NCI-H146 treated with DMSO at 0.1 percent for 48 hours (cell line): ENCODE results near the gene MAP3K4.

ENCODE experiments used
- DNase-seq: peaks from one replicate; lab custom pipeline; 2025; ENCODE audit not compliant: unreplicated experiment; lab: John Stamatoyannopoulos, UW

MAP3K4 gene

GRCh38 chr6:161035182-161035980 lies 43.8 kb downstream of the MAP3K4 start:
- DNase-seq: no peak

DNA sequence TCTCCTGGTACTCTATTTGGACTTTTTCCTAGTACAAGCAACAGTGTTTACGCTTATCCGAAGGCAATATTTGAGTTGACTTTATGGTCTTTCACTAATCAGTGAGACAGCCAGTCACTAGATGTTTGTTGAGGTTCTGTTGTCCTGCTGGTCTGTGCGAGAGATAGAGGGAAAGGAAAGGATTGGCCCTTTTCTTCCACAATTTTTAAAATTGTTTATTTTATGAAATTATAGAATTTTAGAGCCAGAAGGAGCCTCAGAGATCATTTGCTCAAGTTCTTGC lies 44.4 kb downstream of the MAP3K4 start:
- no peak for DNase-seq

DNA sequence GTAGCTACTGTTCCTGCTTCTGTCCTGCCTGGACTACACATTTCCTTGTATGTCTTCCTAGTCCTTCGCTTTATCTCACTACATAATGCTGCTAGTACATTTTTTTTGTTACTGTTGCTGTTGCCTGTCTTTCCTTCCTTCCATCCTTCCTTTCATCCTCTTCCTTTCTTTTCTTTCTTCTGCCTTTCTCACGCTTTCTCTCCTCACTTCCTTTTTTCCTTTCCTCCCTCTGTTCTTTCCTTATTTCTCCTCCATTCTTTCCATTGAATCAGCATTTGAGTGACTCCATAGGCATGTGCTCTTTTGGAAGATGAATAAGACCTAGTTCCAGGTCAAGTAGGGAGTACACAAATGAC lies 46.3 kb downstream of the MAP3K4 start:
- no peak for DNase-seq

DNA sequence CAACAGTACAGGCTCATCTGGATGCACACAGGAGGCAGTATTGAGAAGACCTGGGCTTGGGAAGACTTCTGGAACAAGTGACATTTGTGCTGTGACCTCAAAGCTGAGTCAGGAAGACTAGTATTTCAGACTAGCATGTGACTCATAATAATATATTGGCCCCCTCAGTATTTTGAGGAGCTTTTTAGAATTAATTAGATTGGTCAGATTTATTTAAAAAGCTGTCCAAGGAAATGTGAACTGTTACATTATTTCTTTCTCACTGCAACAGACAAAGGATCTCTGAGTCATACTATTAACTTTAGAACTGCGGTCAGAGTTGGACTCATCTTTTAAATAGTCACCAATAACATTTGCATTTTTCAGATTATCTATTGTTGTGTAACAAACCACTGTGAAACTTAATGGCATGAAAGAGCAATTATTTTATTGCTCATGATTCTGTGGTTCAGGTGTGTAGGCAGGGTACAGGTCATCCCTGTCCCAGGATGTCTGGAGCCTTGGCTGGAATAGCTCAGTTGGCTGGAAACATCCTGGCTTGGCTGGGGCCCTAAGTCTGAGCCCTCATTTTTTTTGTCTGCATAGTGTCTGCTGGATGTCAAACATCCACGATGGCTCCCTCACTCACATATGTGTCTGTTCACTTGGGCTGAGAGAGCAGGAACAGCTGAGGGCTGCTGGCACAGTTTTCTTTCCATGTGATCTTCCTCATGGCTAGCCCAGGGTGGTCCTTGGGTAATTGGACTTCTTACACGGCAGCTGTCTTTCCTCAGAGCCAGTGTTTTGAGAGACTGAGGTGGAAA lies 46.9 kb downstream of the MAP3K4 start:
- DNase-seq: no peak

DNA sequence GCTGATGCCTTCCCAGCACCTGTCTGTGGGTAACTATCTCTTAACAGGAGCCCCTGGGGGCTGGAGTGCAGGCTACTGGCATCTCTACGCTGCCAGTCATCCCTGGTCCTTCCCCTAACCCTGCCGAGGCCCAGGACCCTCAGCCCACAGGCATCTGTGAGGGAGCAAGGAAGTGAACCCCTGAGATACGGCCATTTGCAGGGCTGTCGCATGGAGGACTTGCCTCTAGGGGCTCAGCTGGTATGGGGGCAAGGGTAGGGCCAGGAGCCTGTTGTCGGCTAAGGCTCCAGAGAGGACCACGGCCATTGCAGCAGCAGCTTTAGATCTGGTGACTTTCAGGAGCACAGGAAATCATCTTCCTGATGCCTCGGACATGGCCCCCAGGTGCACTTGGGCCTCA lies 49.7 kb downstream of the MAP3K4 start:
- no peak for DNase-seq

DNA sequence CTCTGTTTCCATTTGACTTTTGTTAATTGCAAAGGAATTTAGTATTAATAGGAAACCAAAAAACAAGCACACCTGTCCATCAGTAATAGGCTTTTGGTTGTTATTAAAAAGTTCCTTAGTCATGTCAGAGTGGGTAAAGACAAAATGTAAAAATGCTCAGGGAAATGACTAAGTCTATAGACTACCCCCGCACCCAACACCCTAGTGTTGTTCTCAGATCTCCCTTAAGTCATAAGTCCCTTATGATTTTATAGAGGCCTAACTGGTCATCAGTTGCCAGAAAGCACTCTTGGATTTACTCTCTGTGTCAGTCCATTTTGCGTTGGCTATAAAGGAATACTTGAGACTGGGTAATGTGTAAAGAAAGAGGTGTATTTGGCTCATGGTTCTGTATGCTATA lies 52.8 kb downstream of the MAP3K4 start:
- no peak for DNase-seq

GRCh38 chr6:161048641-161049040 lies 57.1 kb downstream of the MAP3K4 start:
- DNase-seq: no peak

GRCh38 chr6:161050134-161050765 lies 58.7 kb downstream of the MAP3K4 start:
- DNase-seq: no peak

- no peak for DNase-seq
These were observed 61.5 kb downstream of the MAP3K4 start for GRCh38 chr6:161053103-161053502.

GRCh38 chr6:161054876-161055275 lies 63.3 kb downstream of the MAP3K4 start:
- DNase-seq: no peak

DNA sequence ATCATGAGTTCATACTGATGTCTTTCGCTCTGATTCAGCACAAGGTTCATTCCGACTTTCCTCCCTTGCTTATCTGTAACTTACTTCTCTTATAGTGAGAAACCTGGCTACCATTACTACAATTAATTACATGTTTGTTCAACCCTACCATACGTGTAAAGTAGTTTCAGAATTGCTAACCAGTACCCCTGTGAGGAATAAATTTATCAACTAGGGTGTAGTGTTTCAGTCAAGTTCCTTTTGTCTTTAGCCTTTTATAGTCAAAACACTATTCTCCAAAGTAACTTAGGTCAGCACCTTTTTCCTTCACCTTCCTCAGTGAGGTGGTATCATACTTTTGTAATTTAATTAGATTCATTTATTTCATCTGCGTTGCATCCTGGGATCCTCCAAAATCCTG lies 64.9 kb downstream of the MAP3K4 start:
- DNase-seq: no peak

- DNase-seq: peak; percentile 87
These were observed 65.8 kb downstream of the MAP3K4 start for GRCh38 chr6:161057103-161058091.

- DNase-seq: no peak
These were observed 67.2 kb downstream of the MAP3K4 start for GRCh38 chr6:161058741-161059140.

GRCh38 chr6:161061576-161061975 lies 70.0 kb downstream of the MAP3K4 start:
- no peak for DNase-seq

DNA sequence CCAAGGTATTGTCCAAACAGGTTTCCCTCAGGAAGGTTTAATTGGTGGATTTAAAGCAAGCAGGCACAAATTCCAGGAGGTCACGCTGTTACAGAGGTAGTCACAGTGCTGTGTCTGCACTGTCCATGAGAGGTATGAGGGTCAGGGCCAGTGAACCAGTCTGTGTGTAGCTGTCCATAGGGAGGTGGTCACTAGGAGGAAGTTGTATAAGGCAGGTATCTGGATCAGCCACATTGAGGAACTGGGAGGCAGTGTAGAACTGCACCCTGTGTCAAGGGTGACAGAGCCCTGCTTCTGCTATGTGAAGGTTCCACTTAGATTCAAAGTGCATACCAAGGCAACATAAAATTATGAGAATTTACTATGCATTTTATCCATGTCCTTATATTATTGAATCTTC lies 73.3 kb downstream of the MAP3K4 start:
- DNase-seq: no peak

GRCh38 chr6:161066511-161066910 lies 74.9 kb downstream of the MAP3K4 start:
- DNase-seq: no peak

DNA sequence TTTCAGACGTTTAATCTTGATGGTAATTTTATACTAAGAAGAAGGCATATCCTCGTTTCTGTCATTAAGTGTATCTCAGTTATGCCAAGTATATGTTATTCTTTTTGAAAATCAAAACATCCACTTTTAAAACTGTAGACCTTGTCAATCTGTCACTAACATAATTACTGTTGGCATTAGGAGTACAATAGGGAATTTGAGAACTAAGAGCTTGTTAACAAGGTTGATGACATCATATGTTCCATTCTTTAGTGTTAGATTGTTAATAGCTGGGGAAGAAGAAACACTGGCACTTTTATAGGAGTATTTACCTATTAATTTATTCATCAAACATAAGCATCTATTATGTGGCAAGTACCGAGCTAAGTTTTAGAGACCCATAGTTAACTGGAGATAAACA lies 76.2 kb downstream of the MAP3K4 start:
- DNase-seq: peak; percentile 78

DNA sequence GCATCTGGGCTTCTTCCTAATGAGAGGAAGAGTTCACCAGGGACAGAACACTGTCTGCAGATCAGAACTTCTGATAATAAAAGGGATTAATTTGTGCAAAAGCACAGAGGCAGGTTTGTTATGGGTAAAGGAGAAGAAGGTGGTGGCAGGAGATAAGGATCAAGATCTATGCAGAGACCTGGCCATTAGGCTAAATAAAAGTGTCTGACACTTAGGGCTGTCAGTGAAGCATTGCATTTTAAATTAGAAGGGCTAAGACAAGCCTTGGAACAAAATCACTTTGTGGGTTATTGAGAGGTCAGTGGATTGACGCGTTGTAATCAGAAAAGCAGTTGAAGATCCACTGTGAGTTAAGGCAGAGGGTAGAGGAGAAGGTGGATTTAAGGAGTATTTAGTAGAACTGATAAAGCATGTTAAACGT lies 76.8 kb downstream of the MAP3K4 start:
- DNase-seq: no peak

DNA sequence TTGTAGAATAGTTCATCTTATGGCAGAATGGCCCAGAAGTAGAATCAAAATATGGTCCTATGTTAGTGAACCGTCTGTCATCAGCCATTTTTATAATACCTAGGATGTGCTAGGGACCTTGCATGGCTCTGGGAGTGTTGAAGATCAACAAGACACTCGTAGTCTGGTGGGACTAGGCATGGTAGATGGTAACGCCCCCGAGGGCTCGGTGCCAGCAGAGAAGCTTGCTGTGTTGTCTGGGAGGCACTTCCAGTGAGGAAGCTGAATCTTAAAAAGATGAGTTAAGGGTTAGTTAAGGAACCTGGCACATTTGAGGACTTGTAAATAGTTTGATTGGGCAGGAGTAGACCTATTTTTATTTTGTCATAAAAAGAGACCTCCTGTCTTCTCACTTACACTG lies 82.4 kb downstream of the MAP3K4 start:
- DNase-seq: no peak

- no peak for DNase-seq
These were observed 83.0 kb downstream of the MAP3K4 start for GRCh38 chr6:161074496-161075121.
